ENCODE results near the gene CASZ1. TPM values are rescaled to one million over a fixed set of nuclear protein-coding genes. Genes with fewer than 3 reads are reported as not detected.

CASZ1 gene
- polyA plus RNA-seq, 2 of the 4 experiments (the other 2 are of a cell fraction), result 0.52 to 1.2 TPM

DNA sequence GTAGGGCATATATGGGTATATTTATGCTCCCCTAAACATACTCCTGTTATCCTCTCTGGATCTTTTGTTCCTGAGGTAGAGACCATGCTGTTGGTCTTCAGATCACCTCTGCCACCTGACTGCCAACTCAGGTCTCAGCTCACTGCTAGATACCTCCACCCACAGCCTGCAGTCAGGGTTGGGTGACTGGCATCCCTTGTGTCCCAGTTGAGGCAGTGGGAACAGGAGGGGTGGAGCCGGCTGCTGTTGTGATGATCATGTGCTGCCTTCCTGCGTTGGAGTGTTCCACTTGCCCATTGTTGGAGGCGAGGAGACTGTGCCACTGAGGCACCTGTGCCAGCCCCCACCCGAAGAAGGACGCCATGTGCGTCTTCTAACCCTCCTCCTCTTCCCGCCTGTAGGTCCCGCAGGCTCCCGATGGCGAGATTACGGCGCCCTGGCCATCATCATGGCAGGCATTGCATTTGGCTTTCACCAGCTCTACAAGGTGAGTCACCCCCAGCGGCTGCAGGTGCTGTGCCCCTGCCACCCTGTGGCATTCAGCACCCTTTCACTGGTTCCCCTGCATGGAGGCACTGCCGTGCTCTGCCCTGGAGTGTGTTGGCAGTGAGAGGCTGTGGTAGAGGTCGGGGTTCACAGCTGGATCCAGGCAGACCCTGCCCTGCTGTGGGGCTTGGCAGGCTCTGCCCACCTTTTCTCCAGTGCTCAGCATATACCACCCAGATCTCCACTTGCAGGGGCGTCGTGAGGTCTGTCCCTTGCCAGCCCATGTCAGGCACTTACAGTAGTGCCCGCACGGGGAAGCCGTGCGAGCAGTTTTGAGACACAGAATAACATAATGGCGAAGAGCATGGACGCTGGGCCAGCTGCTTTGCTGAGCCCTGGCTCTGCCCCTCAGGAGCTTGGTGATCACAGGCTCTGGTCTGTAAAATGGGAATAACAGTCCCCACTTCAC, 178.2 kb downstream of the CASZ1 start:
- ATAC-seq (no peak), DNase-seq (ENCODE audit: low read depth in 1 of 2, low spot score in 1 of 2) (no peak), FAIRE-seq (no peak)
- H3K4me1 ChIP-seq, result no peaks in the 10 kb centered on the region
- no peaks in the 10 kb centered on the region for H3K9me3 ChIP-seq
- WGBS (ENCODE audit: missing lambda C conversion rate), result 94% methylated on average over 17 of the region's 23 CpGs
- TF ChIP-seq FOXS1 (CRISPR knock-in tag; IDR thresholded peaks at IDR 0.05) (no peak), KDM1A (IDR thresholded peaks at IDR 0.05; ENCODE audit: low read depth) (no peak), HOXB13 (CRISPR knock-in tag; IDR thresholded peaks at IDR 0.05; ENCODE audit: low read depth) (no peak), ESRRA (IDR thresholded peaks at IDR 0.05; ENCODE audit: borderline replicate concordance, low read length) (no peak), EHMT2 (IDR thresholded peaks at IDR 0.05; ENCODE audit: low read depth) (no peak), HOXA7 (CRISPR knock-in tag; IDR thresholded peaks at IDR 0.05) (no peak), BHLHE40 (IDR thresholded peaks at IDR 0.05; ENCODE audit: low read depth, low read length) (no peak), ZFP36 (IDR thresholded peaks at IDR 0.05; ENCODE audit: borderline replicate concordance, partially characterized antibody) (no peak), RARB (CRISPR knock-in tag; IDR thresholded peaks at IDR 0.05) (no peak), CBX2 (IDR thresholded peaks at IDR 0.05; ENCODE audit: borderline replicate concordance, low read depth) (no peak), RNF2 (IDR thresholded peaks at IDR 0.05; ENCODE audit: borderline replicate concordance, low read depth) (no peak), RAD21 (conservative IDR thresholded peaks at IDR 0.05 in 1 of 2, IDR thresholded peaks at IDR 0.05 in 1 of 2) (no peak), TFCP2L1 (CRISPR knock-in tag; IDR thresholded peaks at IDR 0.05) (no peak), HEYL (CRISPR knock-in tag; IDR thresholded peaks at IDR 0.05) (no peak), RCOR1 (IDR thresholded peaks at IDR 0.05; ENCODE audit: low read depth, low read length) (no peak), JUN (IDR thresholded peaks at IDR 0.05) (no peak)
- TF ChIP-seq, protein P1, sequence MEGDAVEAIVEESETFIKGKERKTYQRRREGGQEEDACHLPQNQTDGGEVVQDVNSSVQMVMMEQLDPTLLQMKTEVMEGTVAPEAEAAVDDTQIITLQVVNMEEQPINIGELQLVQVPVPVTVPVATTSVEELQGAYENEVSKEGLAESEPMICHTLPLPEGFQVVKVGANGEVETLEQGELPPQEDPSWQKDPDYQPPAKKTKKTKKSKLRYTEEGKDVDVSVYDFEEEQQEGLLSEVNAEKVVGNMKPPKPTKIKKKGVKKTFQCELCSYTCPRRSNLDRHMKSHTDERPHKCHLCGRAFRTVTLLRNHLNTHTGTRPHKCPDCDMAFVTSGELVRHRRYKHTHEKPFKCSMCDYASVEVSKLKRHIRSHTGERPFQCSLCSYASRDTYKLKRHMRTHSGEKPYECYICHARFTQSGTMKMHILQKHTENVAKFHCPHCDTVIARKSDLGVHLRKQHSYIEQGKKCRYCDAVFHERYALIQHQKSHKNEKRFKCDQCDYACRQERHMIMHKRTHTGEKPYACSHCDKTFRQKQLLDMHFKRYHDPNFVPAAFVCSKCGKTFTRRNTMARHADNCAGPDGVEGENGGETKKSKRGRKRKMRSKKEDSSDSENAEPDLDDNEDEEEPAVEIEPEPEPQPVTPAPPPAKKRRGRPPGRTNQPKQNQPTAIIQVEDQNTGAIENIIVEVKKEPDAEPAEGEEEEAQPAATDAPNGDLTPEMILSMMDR (IDR thresholded peaks at IDR 0.05), result no peak
- TF ChIP-seq, protein P2, sequence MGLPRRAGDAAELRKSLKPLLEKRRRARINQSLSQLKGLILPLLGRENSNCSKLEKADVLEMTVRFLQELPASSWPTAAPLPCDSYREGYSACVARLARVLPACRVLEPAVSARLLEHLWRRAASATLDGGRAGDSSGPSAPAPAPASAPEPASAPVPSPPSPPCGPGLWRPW (IDR thresholded peaks at IDR 0.05), result no peak
- TF ChIP-seq, protein P3, sequence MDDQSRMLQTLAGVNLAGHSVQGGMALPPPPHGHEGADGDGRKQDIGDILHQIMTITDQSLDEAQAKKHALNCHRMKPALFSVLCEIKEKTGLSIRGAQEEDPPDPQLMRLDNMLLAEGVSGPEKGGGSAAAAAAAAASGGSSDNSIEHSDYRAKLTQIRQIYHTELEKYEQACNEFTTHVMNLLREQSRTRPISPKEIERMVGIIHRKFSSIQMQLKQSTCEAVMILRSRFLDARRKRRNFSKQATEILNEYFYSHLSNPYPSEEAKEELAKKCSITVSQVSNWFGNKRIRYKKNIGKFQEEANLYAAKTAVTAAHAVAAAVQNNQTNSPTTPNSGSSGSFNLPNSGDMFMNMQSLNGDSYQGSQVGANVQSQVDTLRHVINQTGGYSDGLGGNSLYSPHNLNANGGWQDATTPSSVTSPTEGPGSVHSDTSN (IDR thresholded peaks at IDR 0.05), result no peak
- TF ChIP-seq, protein P4, sequence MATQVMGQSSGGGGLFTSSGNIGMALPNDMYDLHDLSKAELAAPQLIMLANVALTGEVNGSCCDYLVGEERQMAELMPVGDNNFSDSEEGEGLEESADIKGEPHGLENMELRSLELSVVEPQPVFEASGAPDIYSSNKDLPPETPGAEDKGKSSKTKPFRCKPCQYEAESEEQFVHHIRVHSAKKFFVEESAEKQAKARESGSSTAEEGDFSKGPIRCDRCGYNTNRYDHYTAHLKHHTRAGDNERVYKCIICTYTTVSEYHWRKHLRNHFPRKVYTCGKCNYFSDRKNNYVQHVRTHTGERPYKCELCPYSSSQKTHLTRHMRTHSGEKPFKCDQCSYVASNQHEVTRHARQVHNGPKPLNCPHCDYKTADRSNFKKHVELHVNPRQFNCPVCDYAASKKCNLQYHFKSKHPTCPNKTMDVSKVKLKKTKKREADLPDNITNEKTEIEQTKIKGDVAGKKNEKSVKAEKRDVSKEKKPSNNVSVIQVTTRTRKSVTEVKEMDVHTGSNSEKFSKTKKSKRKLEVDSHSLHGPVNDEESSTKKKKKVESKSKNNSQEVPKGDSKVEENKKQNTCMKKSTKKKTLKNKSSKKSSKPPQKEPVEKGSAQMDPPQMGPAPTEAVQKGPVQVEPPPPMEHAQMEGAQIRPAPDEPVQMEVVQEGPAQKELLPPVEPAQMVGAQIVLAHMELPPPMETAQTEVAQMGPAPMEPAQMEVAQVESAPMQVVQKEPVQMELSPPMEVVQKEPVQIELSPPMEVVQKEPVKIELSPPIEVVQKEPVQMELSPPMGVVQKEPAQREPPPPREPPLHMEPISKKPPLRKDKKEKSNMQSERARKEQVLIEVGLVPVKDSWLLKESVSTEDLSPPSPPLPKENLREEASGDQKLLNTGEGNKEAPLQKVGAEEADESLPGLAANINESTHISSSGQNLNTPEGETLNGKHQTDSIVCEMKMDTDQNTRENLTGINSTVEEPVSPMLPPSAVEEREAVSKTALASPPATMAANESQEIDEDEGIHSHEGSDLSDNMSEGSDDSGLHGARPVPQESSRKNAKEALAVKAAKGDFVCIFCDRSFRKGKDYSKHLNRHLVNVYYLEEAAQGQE (IDR thresholded peaks at IDR 0.05), result no peak
- H3K4me2 ChIP-seq, result no peak overlapping the region
- no peak overlapping the region for H3K4me3 ChIP-seq
- POLR2A ChIA-PET, result no interaction called here
- CTCF ChIA-PET, result interaction anchor here (1.6 kb wide), 1 partner anchor 15 kb away, joined by 8 read pairs; no protein-coding TSS in a partner anchor
- no peak overlapping the region for H3K27ac ChIP-seq
